GM19452 (cell line): ENCODE measurements around the gene CHCHD5.
"Not testable (repeated sequence)": the region's sequence is repeated elsewhere in the genome, so short reads cannot be mapped to it uniquely, and the experiment has no call there.

Source experiments
- ATAC-seq: cut with Tn5 transposase; IDR thresholded peaks from one replicate; pipeline ENCODE4 v1.9.1; 2021; ENCODE audit not compliant: unreplicated experiment

CHCHD5 gene

GRCh38 chr2:112585873-112586464 lies 1.6 kb downstream of the CHCHD5 start:
- ATAC-seq, result no peak

GRCh38 chr2:112588611-112589045 lies 4.2 kb downstream of the CHCHD5 start:
- ATAC-seq, result no peak

- ATAC-seq, result no peak
These were observed 7.0 kb downstream of the CHCHD5 start for GRCh38 chr2:112591413-112591812.

- ATAC-seq, result no peak
These were observed 9.3 kb downstream of the CHCHD5 start for GRCh38 chr2:112593736-112594135.

GRCh38 chr2:112597537-112598322 lies 13.3 kb downstream of the CHCHD5 start:
- ATAC-seq, result no peak

- ATAC-seq, result no peak
These were observed 16.2 kb downstream of the CHCHD5 start for GRCh38 chr2:112600634-112601033.

GRCh38 chr2:112601754-112602153 lies 17.3 kb downstream of the CHCHD5 start:
- no peak for ATAC-seq

GRCh38 chr2:112602917-112603316 lies 18.5 kb downstream of the CHCHD5 start:
- no peak for ATAC-seq

- no peak for ATAC-seq
These were observed 19.3 kb downstream of the CHCHD5 start for GRCh38 chr2:112603731-112604130.

- ATAC-seq, result no peak
These were observed 20.5 kb downstream of the CHCHD5 start for GRCh38 chr2:112604952-112605351.

GRCh38 chr2:112605926-112606325 lies 21.5 kb downstream of the CHCHD5 start:
- ATAC-seq, result no peak

GRCh38 chr2:112606547-112606946 lies 22.1 kb downstream of the CHCHD5 start:
- no peak for ATAC-seq

GRCh38 chr2:112607680-112608438 lies 23.4 kb downstream of the CHCHD5 start:
- ATAC-seq, result no peak

- ATAC-seq, result not testable (repeated sequence)
These were observed 24.9 kb downstream of the CHCHD5 start for GRCh38 chr2:112609320-112609719.

- not testable (repeated sequence) for ATAC-seq
These were observed 27.9 kb downstream of the CHCHD5 start for GRCh38 chr2:112612283-112612682.

GRCh38 chr2:112614201-112614840 lies 29.9 kb downstream of the CHCHD5 start:
- ATAC-seq, result no peak

GRCh38 chr2:112615051-112615450 lies 30.6 kb downstream of the CHCHD5 start:
- no peak for ATAC-seq

GRCh38 chr2:112615798-112616197 lies 31.4 kb downstream of the CHCHD5 start:
- not testable (repeated sequence) for ATAC-seq

GRCh38 chr2:112618383-112618782 lies 34.0 kb downstream of the CHCHD5 start:
- no peak for ATAC-seq

GRCh38 chr2:112621790-112622527 lies 37.5 kb downstream of the CHCHD5 start:
- no peak for ATAC-seq

- ATAC-seq, result no peak
These were observed 38.1 kb downstream of the CHCHD5 start for GRCh38 chr2:112622528-112622849.
